NCI-H345 treated with DMSO at 0.1 percent for 48 hours (cell line): ENCODE data around the gene TANGO2.

Source experiments
- DNase-seq: peaks from one replicate; lab custom pipeline; 2025; ENCODE audit not compliant: unreplicated experiment; lab: John Stamatoyannopoulos, UW

Gene TANGO2

GRCh38 chr22:20011123-20011992 lies 9.6 kb upstream of the TANGO2 start:
- no peak for DNase-seq

GRCh38 chr22:20011993-20012740 lies 8.7 kb upstream of the TANGO2 start:
- DNase-seq: no peak

DNA sequence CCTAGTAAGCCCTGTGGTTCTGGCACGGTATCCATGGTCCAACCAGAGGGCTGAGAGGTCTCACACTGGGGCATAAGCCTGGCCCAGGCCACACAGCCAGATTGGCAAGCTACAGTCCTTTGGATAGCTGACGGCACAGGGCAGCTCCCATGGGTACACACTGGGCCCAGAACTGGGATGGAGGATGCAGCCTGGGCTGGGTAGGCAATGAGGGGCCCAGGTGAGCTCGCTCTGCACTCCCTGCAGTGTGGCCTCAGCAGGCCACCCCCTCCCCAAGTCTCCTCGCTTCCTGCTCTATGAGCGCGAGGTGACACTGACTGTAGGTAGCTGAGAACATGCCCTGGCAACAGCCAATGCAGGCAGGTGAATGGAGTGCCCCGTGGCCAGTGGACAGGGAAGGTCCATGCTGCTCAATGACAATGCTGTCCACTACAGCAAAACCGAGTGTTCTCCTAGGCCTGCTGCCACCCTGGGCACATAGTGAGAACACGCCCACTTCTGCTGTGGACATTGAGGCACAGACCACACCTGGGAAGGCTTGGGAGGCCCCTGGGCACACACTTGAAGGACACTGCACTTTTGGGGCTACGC lies 8.1 kb upstream of the TANGO2 start:
- DNase-seq: no peak

- no peak for DNase-seq
Observed at GRCh38 chr22:20013382-20013871, 7.5 kb upstream of the TANGO2 start.

- no peak for DNase-seq
Observed at GRCh38 chr22:20014526-20015186, 6.3 kb upstream of the TANGO2 start.

- DNase-seq: no peak
Observed at GRCh38 chr22:20015187-20015625, 5.7 kb upstream of the TANGO2 start.

DNA sequence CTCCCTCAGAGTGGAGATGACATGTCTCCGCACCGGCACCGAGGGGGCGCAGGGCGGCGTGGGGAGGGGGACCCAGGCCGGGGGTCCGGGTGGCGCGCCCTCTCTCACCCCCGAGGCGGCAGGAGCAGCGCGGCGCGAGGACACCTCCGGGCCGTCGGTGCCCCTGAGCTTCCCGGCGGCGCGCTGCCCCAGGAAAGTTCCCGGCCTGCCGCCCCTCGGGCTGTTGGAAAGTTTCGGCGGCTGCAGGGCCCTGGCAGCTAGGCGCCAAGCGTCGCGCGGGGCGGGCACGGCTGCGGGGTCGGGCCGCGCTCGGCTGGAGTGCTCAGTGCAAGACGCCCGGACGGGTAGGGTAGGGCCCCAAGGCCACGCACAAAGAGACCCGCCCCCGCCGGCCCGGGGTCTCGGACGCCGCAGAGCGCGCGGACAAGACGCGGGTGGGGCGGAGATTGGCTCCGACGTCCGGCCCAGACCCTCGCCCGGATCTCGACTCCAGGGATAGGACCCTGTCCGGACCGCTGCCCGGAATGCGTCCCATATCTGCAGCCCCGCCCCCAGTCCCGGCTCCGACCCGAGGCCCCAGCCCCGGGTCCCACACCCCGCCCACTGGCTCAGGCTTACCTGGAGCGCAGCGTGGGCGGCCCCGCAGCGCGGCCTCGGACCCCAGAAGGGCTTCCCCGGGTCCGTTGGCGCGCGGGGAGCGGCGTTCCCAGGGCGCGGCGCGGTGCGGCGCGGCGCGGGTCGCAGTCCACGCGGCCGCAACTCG lies 4.8 kb upstream of the TANGO2 start:
- DNase-seq: no peak

DNA sequence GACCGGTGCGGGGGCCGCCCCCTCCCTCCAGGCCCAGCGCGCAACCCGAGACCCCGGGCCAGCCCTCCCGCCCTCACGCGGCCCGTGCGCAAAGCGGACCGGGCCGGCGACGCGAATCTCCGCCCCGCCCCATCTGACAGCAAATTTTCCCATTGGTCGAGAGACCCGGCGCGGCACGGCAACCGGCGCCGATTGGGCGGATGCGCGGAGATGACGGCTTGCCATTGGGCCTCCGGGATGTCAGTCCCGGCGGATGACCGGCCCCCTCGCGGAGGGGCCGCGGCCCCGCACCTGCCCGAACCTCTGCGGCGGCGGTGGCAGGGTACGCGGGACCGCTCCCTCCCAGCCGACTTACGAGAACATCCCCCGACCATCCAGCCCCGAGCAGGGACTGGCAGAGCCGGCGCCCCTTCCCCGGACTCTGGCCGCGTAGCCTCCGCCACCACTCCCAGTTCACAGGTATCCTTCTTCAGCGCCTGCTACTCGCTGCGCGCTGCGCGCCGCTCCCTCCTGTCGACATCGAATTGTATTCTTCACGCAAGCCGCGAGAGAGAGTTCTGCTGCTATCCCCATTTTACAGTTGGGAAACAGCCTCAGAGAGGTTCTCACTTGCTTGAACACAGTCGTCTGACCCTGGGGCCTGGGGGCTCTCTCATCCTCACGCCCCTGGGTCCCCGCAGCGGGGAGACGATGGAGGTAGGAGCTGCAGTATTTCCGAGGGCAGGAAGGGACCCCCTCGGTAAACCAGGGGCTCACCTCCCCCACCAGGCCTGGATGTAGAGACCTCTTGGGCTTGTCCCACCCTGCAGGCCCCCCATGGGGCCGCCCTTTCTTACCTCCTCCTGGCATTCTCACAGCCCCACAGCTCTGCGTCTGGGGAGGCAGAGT lies 3.9 kb upstream of the TANGO2 start, which contains the start of gene ARVCF:
Gene ARVCF (minus strand): TSS at position 90 of the 888 bp plus-strand sequence. CDS start 26,029 bp downstream, outside the sequence.
- peak; percentile 62 for DNase-seq

DNA sequence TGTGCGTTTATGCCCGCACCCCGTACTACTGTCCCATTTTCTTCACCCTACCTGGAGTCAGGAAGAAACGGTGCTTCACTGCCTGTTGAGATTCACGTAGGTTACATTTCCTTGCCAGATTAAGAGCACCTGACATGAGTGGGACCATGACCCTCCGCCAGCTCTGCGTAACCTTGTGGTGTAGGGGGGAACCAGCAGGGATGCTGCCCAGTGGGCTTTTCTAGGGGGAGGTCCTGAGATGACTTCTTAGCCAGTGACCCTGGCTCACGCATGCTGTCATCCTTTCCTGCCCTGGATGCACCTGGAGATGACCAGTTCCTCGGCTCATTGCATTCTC lies 3.3 kb upstream of the TANGO2 start:
- DNase-seq: no peak

DNA sequence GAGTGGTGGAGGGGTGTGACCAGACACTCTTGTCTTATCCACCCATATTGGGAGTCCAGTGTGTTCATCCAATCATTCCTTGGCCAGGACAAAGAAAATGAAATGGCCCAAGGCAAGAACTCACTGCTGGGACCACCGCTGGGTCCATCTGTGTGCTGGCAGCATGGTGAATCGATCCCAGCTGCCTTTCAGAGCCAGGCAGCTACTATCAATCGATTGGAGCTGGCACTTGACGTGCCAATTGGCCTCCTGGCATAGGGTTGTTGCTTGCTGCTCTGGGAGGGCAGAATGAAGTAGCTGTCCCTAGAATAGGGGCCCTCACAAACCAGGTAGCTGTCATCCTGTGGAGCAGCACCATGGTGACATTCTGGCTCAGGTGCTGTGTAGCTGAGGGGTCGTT lies 2.9 kb upstream of the TANGO2 start:
- DNase-seq: no peak

- no peak for DNase-seq
Observed at GRCh38 chr22:20019661-20020532, 1.0 kb upstream of the TANGO2 start.

DNA sequence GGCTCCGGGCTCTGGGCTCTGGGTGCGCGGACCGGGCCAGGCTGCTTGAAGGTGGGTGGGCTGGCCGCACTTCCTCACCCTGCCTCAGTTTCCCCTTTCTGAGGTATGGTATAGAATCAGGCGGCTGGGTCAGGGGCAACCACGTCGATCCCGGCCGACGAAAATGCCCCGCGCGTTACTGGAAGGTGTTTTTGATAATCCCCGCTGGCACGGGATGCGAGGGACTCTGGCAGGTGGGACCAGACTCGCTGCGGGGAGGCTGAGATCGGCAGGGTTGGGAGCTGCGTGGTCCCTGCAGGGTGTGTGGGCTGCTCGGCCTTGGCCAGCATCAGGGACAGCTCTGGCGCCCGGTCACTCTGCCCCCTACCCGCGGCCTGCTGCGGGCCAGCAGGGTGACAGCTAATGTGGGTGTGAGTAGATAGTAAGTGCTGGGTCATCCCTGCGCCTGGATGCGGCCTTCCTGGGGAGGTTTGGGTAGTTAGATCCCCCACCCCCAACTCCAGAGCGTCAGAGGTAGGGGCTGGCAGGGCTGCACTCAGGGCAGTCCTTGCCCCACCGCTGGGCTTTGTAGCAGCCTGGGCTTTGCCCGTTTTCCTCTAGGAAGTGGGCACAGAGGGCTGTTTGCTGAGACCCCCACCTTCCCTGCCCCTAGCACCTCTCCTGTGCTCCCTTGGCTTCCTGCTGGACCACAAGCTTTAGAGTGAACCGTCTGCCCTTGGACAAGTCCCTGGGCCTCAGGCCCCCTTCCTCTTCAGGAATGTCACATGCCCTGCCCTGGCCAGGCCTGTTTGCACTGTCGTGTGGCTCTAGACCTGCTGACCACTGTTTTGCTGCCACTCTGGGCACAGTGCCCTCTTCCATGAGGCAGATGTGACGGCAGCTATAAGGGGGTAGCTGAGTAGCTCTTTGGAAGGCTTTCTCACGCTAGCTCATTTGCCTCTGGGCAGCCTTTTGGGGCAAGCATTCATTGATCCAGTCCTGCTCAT lies 579 bp downstream of the TANGO2 start:
- DNase-seq: no peak

- DNase-seq: no peak
Observed at GRCh38 chr22:20022231-20022977, 1.5 kb downstream of the TANGO2 start.

DNA sequence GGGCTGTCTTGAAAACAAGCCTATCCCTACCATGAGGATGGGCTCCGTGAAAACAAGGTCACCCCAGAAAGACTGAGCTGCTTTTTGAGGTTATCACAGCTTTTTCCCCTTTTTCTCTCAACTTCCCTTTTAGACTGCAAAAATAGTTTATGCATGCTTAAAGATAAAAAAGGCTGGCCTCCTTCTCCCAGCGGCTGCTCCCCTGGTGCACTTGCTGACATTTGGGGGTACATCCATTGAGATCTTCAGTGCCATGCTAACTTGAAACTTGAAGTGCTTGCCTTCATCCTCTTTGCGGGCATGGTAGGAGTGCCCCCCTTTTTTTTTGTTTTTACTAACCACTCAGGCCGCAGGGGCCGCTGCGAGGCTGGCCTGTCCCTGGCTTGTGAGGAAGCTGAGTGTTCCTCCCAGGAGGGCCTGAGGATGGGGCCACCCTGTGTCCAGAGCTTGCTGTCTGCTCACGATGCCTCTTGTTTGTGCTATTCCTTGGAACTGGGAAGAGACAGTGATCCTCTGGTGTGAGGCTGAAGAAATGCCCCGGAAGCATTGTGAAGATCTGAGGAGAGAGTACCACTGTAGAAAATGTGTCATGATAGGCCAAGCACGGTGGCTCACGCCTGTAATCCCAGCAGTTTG lies 2.2 kb downstream of the TANGO2 start:
- no peak for DNase-seq

GRCh38 chr22:20024225-20024624 lies 3.3 kb downstream of the TANGO2 start:
- DNase-seq: no peak
